ENCODE results near the gene GPR148.

The GPR148 gene

GRCh38 chr2:130749078-130749477 lies 20.2 kb downstream of the GPR148 start:
- no peak for DNase-seq

GRCh38 chr2:130749641-130750040 lies 20.8 kb downstream of the GPR148 start:
- DNase-seq: no peak

GRCh38 chr2:130754811-130755210 lies 25.9 kb downstream of the GPR148 start:
- no peak for DNase-seq

GRCh38 chr2:130755256-130756052 lies 26.6 kb downstream of the GPR148 start, which contains the start of gene AMER3:
Gene AMER3 (plus strand): TSS chr2:130755540. CDS start chr2:130762073, 6,533 bp downstream.
- peak in 8 of 51 donors; percentile 18 to 51 (median 36) for DNase-seq

- peak in 6 of 51 donors; percentile 18 to 47 (median 38) for DNase-seq
Observed at GRCh38 chr2:130756053-130756873, 27.4 kb downstream of the GPR148 start.

- DNase-seq: no peak
Observed at GRCh38 chr2:130756874-130757668, 28.2 kb downstream of the GPR148 start.

GRCh38 chr2:130759906-130760753 lies 31.3 kb downstream of the GPR148 start:
- DNase-seq: no peak

- no peak for DNase-seq
Observed at GRCh38 chr2:130760754-130761751, 32.2 kb downstream of the GPR148 start.

GRCh38 chr2:130762031-130762909 lies 33.4 kb downstream of the GPR148 start:
- DNase-seq: no peak

- DNase-seq: no peak
Observed at GRCh38 chr2:130762910-130763385, 34.1 kb downstream of the GPR148 start.

- DNase-seq: no peak
Observed at GRCh38 chr2:130763405-130763804, 34.5 kb downstream of the GPR148 start.

GRCh38 chr2:130764035-130764820 lies 35.4 kb downstream of the GPR148 start:
- DNase-seq: no peak

- no peak for DNase-seq
Observed at GRCh38 chr2:130764821-130765115, 35.9 kb downstream of the GPR148 start.

- no peak for DNase-seq
Observed at GRCh38 chr2:130765464-130765863, 36.6 kb downstream of the GPR148 start.

- no peak for DNase-seq
Observed at GRCh38 chr2:130766037-130766436, 37.2 kb downstream of the GPR148 start.

GRCh38 chr2:130766711-130767407 lies 38.0 kb downstream of the GPR148 start:
- DNase-seq: no peak

GRCh38 chr2:130767408-130767775 lies 38.5 kb downstream of the GPR148 start:
- no peak for DNase-seq

Data from hypothalamus (tissue), 51 donors.